Measurements from ENCODE around the gene TPK1.
"Not testable (repeated sequence)": the region's sequence is repeated elsewhere in the genome, so short reads cannot be mapped to it uniquely, and the experiment has no call there.

Gene TPK1

GRCh38 chr7:144628176-144628575 is 207.7 kb downstream of the TPK1 start:
- DNase-seq = no peak

- no peak for DNase-seq
Measured at GRCh38 chr7:144622745-144623144, 213.1 kb downstream of the TPK1 start.

- no peak for DNase-seq
Measured at GRCh38 chr7:144606261-144606660, 229.6 kb downstream of the TPK1 start.

- DNase-seq = no peak
Measured at GRCh38 chr7:144596953-144597352, 238.9 kb downstream of the TPK1 start.

GRCh38 chr7:144594580-144594979 is 241.3 kb downstream of the TPK1 start:
- no peak for DNase-seq

GRCh38 chr7:144588559-144589051 is 247.2 kb downstream of the TPK1 start:
- DNase-seq = no peak

GRCh38 chr7:144587701-144588100 is 248.2 kb downstream of the TPK1 start:
- no peak for DNase-seq

- DNase-seq = no peak
Measured at GRCh38 chr7:144584726-144585125, 251.1 kb downstream of the TPK1 start.

- DNase-seq = no peak
Measured at GRCh38 chr7:144579687-144580086, 256.2 kb downstream of the TPK1 start.

- DNase-seq = no peak
Measured at GRCh38 chr7:144575456-144575855, 260.4 kb downstream of the TPK1 start.

- not testable (repeated sequence) for DNase-seq
Measured at GRCh38 chr7:144574753-144575152, 261.1 kb downstream of the TPK1 start.

GRCh38 chr7:144568233-144568632 is 267.6 kb downstream of the TPK1 start:
- no peak for DNase-seq

GRCh38 chr7:144565586-144565985 is 270.3 kb downstream of the TPK1 start:
- DNase-seq = no peak

- DNase-seq = no peak
Measured at GRCh38 chr7:144549861-144550260, 286.0 kb downstream of the TPK1 start.

GRCh38 chr7:144548556-144548955 is 287.3 kb downstream of the TPK1 start:
- DNase-seq = no peak

- DNase-seq = no peak
Measured at GRCh38 chr7:144547888-144548287, 288.0 kb downstream of the TPK1 start.

- no peak for DNase-seq
Measured at GRCh38 chr7:144546782-144547181, 289.1 kb downstream of the TPK1 start.

GRCh38 chr7:144545330-144545729 is 290.5 kb downstream of the TPK1 start:
- no peak for DNase-seq

- no peak for DNase-seq
Measured at GRCh38 chr7:144534655-144535395, 301.0 kb downstream of the TPK1 start.

GRCh38 chr7:144534196-144534595 is 301.7 kb downstream of the TPK1 start:
- no peak for DNase-seq

- no peak for DNase-seq
Measured at GRCh38 chr7:144531181-144531580, 304.7 kb downstream of the TPK1 start.

GRCh38 chr7:144529269-144529926 is 306.5 kb downstream of the TPK1 start:
- DNase-seq = no peak

- no peak for DNase-seq
Measured at GRCh38 chr7:144528536-144529045, 307.3 kb downstream of the TPK1 start.

- DNase-seq = no peak
Measured at GRCh38 chr7:144527051-144527471, 308.8 kb downstream of the TPK1 start.
